GM12878 (cell line): Measurements from ENCODE around the gene NAV1. TPM values are rescaled to one million over a fixed set of nuclear protein-coding genes. Genes with fewer than 3 reads are reported as not detected.

Source experiments
- ATAC-seq: fragments of 200-7000 bp; cut with Tn5 transposase; 3 replicates; pipeline ENCODE4 v1.9.1; 2020; ENCODE audit warnings: mild to moderate bottlenecking, moderate library complexity
- BruUV-seq: library from RNA; stranded (reverse); fragments of 400-500 nt; replicated peaks from 2 replicates; lab custom pipeline; 2021; lab: Mats Ljungman, UMichigan
- CTCF ChIA-PET: fragments of 300-600 bp; sonication (Branson Sonifier 250); formaldehyde crosslinking; extraction: SDS; loops from one replicate; lab custom pipeline; 2021; ENCODE audit warnings: inconsistent platforms; lab: Yijun Ruan, JAX
- POLR2A ChIA-PET: fragments of 350-600 bp; formaldehyde crosslinking; extraction: SDS; loops from one replicate; lab custom pipeline; 2021; ENCODE audit warnings: inconsistent platforms; lab: Charles Lee
- RAD21 ChIA-PET: fragments of 300-600 bp; sonication (Branson Sonifier 250); formaldehyde crosslinking; loops from one replicate; lab custom pipeline; 2023; ENCODE audit warnings: antibody characterized with exemption; ENCODE audit not compliant: unreplicated experiment; lab: Charles Lee
- SMC1A ChIA-PET: fragments of 300-600 bp; sonication (Branson Sonifier 250); formaldehyde crosslinking; loops from one replicate; lab custom pipeline; 2023; ENCODE audit not compliant: unreplicated experiment, uncharacterized antibody; lab: Charles Lee
- DNase-seq: peaks from one replicate; pipeline ENCODE4 v3.0.0-alpha.2; 2011; ENCODE audit warnings: low read depth, low spot score
- FAIRE-seq: peaks from 3 replicates; lab custom pipeline; 2011; peaks lifted over from hg19 to GRCh38; lab: Jason Lieb, UNC
- H2AFZ ChIP-seq: 2 replicates; pipeline ENCODE4 v1.6.0; 2011; ENCODE audit warnings: low read depth, low read length, control low read depth; ENCODE audit not compliant: control insufficient read depth
- H3K27ac ChIP-seq: 2 replicates; pipeline ENCODE4 v1.5.1; 2011; ENCODE audit warnings: control low read depth; ENCODE audit not compliant: control insufficient read depth, insufficient read depth
- H3K27me3 ChIP-seq, 2 experiments: replicated peaks in 1 of 2; 2 replicates each; pipeline versions ENCODE4 v1.6.0 to v1.6.1; 2011; ENCODE audit warnings: low read length in 1 of 2; ENCODE audit not compliant: control insufficient read depth in 2 of 2, insufficient read depth in 2 of 2
- H3K36me3 ChIP-seq, 2 experiments: 2 replicates each; pipeline ENCODE4 v1.5.1; 2011; ENCODE audit warnings: low read length in 1 of 2; ENCODE audit not compliant: control insufficient read depth in 2 of 2, insufficient read depth in 2 of 2
- H3K4me1 ChIP-seq: 2 replicates; pipeline ENCODE4 v1.6.1; 2011; ENCODE audit warnings: mild to moderate bottlenecking, low read length, moderate library complexity, mixed read lengths; ENCODE audit not compliant: control insufficient read depth, insufficient read depth
- H3K4me2 ChIP-seq: 2 replicates; pipeline ENCODE4 v1.6.0; 2011; ENCODE audit warnings: control low read depth; ENCODE audit not compliant: control insufficient read depth, insufficient read depth
- H3K4me3 ChIP-seq: fragments of 200-600 bp; sonication (generic); 2 replicates; pipeline ENCODE4 v1.5.1; 2016
- H3K79me2 ChIP-seq: 2 replicates; pipeline ENCODE4 v1.6.0; 2011; ENCODE audit warnings: low read length; ENCODE audit not compliant: control insufficient read depth, insufficient read depth
- H3K9ac ChIP-seq: 2 replicates; pipeline ENCODE4 v1.8.0; 2011; ENCODE audit warnings: low read length, control low read depth, mixed read lengths; ENCODE audit not compliant: control insufficient read depth, insufficient read depth
- H3K9me3 ChIP-seq: replicated peaks from 3 replicates; pipeline ENCODE4 v1.5.1; 2011; ENCODE audit warnings: mild to moderate bottlenecking, low read length; ENCODE audit not compliant: control insufficient read depth, insufficient read depth
- H4K20me1 ChIP-seq: 2 replicates; pipeline ENCODE4 v1.6.0; 2011; ENCODE audit not compliant: control insufficient read depth, insufficient read depth
- CHD4 ChIP-seq: fragments of 200-600 bp; sonication (generic); IDR thresholded peaks from 2 replicates; pipeline ENCODE4 v1.6.1; 2016; ENCODE audit warnings: mild to moderate bottlenecking
- ESRRA ChIP-seq: IDR thresholded peaks from 2 replicates; pipeline ENCODE4 v1.6.1; 2012; ENCODE audit warnings: mild to moderate bottlenecking, low read length, improper control_type of control experiment
- GATAD2B ChIP-seq: fragments of 450-650 bp; conservative IDR thresholded peaks from 2 replicates; pipeline ENCODE4 v1.6.1; 2017; ENCODE audit warnings: low read depth, mild to moderate bottlenecking, moderate library complexity
- HDGF ChIP-seq: fragments of 450-650 bp; IDR thresholded peaks from 2 replicates; pipeline ENCODE4 v1.6.1; 2016; ENCODE audit warnings: antibody characterized with exemption
- IKZF1 ChIP-seq: fragments of 450-650 bp; conservative IDR thresholded peaks from 2 replicates; pipeline ENCODE4 v1.6.1; 2017; ENCODE audit warnings: antibody characterized with exemption, mild to moderate bottlenecking
- NRF1 ChIP-seq: conservative IDR thresholded peaks from 2 replicates; pipeline ENCODE4 v1.6.1; 2011; ENCODE audit warnings: mild to moderate bottlenecking, low read depth, low read length, improper control_type of control experiment
- RAD51 ChIP-seq: fragments of 450-650 bp; IDR thresholded peaks from 2 replicates; pipeline ENCODE4 v1.6.1; 2016; ENCODE audit warnings: moderate library complexity, mild to moderate bottlenecking, inconsistent platforms
- RB1 ChIP-seq: fragments of 450-650 bp; formaldehyde crosslinking; IDR thresholded peaks from 2 replicates; pipeline ENCODE4 v1.6.1; 2017; ENCODE audit warnings: mild to moderate bottlenecking, borderline replicate concordance
- RELA ChIP-seq: fragments of 450-650 bp; IDR thresholded peaks from 2 replicates; pipeline ENCODE4 v1.8.0; 2014; ENCODE audit warnings: borderline replicate concordance; ENCODE audit not compliant: partially characterized antibody
- STAT1 ChIP-seq: fragments of 450-650 bp; conservative IDR thresholded peaks from 2 replicates; pipeline ENCODE4 v1.6.1; 2014; ENCODE audit warnings: antibody characterized with exemption, mild to moderate bottlenecking
- SUPT20H ChIP-seq: IDR thresholded peaks from 2 replicates; pipeline ENCODE4 v1.6.1; 2011; ENCODE audit warnings: low read depth, mild to moderate bottlenecking, low read length, moderate library complexity, borderline replicate concordance; ENCODE audit not compliant: control insufficient read depth
- ZNF384 ChIP-seq: IDR thresholded peaks from 2 replicates; pipeline ENCODE4 v1.6.1; 2012; ENCODE audit warnings: low read depth, mild to moderate bottlenecking, low read length, improper control_type of control experiment, borderline replicate concordance
- WGBS: methylation state at CpG from one replicate; pipeline ENCODE4 v1.1.6; 2016; ENCODE audit warnings: low lambda C conversion rate; ENCODE audit not compliant: insufficient replicate concordance, insufficient coverage; ENCODE audit errors: missing lambda C conversion rate; 5-methylcytosine and 5-hydroxymethylcytosine counted together
- in situ Hi-C: fragments of 300-500 bp; cut with MboI; formaldehyde crosslinking; loops from 9 replicates; pipeline ENCODE4 v1.14.3; 2018; ENCODE audit warnings: mixed read lengths
- intact Hi-C: fragments of 100-400 bp; cut with micrococcal nuclease; formaldehyde crosslinking; loops from one replicate; pipeline ENCODE4 v1.14.2; 2022; ENCODE audit not compliant: unreplicated experiment
- polyA plus RNA-seq, 11 experiments: library from polyadenylated mRNA; depleted of rRNA in 4 of 11; unstranded in 6 of 11; stranded (reverse) in 5 of 11; fragments of >200 nt; fragmentation: Nextera tagmentation in 4 of 11; fragmentation: Illumina TruSeq in 1 of 11; extraction: Ambion mirVana in 4 of 11; extraction: Trizol in 1 of 11; gene quantifications; 1 replicate in 1 of 11; 2 replicates in 10 of 11; pipeline versions ENCODE4 v1.2.1 to v1.2.3, GENCODE V29; 2011 to 2016; ENCODE audit warnings: inconsistent platforms in 2 of 11, missing spikeins in 2 of 11, low read depth in 1 of 11
- total RNA-seq, 4 experiments: library from RNA; depleted of rRNA in 3 of 4; stranded (reverse); fragments of >200 nt in 3 of 4; fragmentation: Illumina TruSeq in 1 of 4; extraction: Trizol in 1 of 4; gene quantifications; 2 replicates each; pipeline versions ENCODE4 v1.2.1 to v1.2.3, GENCODE V29; 2013 to 2021

The NAV1 gene
- total and polyA plus RNA-seq, 10 of the 15 experiments (the other 5 are each of a cell fraction or from before 2014, with no cell fraction given), result 0.04 to 1.3 (median 0.36) TPM

DNA sequence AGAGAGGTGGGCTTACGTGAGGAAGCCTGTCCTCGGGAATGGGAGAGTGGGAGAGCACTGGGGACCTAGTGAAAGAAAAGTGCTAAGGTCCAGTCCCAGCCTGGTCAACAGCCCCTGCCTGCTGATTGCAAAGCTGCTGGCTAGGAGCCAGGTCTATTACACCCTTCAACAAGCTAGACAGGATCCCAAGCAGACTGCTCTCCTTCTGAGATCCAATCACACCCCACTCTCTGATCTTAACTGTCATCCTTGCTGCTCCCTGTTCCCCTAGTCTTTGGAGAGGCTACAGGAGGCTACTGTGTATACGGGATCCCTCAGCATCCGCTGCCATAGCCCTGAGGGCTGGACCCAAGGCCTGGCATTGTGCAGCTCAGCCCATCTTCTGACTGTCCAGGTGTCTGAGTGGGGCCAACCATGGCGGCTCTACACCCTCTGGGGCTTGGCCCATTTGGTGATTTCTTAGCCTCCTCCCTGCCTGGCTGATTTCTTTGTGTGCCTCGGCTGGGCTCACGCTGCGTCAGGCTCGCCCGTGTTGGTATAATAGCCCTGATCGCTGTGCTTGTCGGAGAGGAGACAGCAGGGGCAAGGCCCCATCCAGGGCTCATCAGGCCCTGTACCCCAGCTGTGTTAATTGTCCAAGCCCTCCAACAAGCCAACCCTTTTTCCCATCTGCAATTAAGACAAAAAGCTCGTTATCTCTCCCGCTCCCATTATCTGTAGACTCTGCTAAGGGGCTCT is 43.9 kb downstream of the NAV1 start:
- ATAC-seq (no peak), DNase-seq (no peak), FAIRE-seq (no peak)
- Histone ChIP-seq H2AFZ (no peak overlapping the region), H4K20me1 (no peaks in the 10 kb centered on the region), H3K4me3 (no peak overlapping the region), H3K79me2 (no peaks in the 10 kb centered on the region), H3K27me3 (peaks cover 2 to 3% of the 10 kb centered on the region in 2 experiments; a peak in 1 of 4 replicates), H3K9ac (no peak overlapping the region), H3K36me3 (no peaks in the 10 kb centered on the region), H3K4me2 (no peak overlapping the region), H3K4me1 (no peaks in the 10 kb centered on the region), H3K27ac (no peak overlapping the region), H3K9me3 (no peaks in the 10 kb centered on the region)
- intact Hi-C loops (no loop called here), in situ Hi-C loops (no loop called here)
- TF ChIP-seq NRF1 (no peak), ZNF384 (no peak), GATAD2B (no peak), RAD51 (no peak), IKZF1 (no peak), CHD4 (no peak), RB1 (no peak), RELA (no peak), ESRRA (no peak), HDGF (no peak), SUPT20H (no peak), STAT1 (no peak)
- CTCF ChIA-PET, result no interaction called here
- WGBS, result 52% methylated on average over 14 of the region's 14 CpGs
- SMC1A ChIA-PET, result no interaction called here
- RAD21 ChIA-PET, result interaction anchor here (0.9 kb wide), 1 partner anchor 9 kb away, joined by 3 read pairs; no protein-coding TSS in a partner anchor
- POLR2A ChIA-PET, result no interaction called here
- BruUV-seq, result no TSS peak
